ENCODE data around the gene KCNH2. TPM values are rescaled to one million over a fixed set of nuclear protein-coding genes. Genes with fewer than 3 reads are reported as not detected.

Gene KCNH2
- total RNA-seq, 1 donor from 2014 or later = 0.23 TPM

DNA sequence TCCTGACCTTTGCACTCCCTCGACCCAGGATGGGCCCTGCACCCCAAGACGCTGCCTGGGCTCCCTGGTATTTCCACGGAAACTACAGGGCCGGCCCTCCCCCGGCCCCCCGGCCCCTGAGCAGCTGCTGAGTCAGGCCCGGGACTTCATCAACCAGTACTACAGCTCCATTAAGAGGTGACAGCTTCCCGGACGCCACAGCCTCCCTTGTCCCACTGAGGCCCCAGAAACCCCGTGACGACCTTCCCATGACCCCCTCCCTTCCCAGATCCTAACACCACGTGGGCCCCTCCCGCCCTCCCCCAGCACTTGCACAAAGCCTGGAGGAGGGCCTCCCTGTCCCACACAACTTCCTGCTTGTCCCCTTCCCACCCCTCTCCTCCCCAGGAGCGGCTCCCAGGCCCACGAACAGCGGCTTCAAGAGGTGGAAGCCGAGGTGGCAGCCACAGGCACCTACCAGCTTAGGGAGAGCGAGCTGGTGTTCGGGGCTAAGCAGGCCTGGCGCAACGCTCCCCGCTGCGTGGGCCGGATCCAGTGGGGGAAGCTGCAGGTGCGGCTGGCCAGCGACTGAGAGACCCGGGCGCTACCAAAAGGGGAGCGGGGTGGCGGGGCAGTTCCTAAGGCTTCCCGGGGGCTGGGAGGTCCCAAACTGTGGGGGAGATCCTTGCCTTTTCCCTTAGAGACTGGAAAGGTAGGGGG, 18.4 kb upstream of the KCNH2 start:
- intact Hi-C loops (cut with micrococcal nuclease) = no loop called here

GRCh38 chr7:150994838-150995510, 16.9 kb upstream of the KCNH2 start:
- intact Hi-C loops (cut with micrococcal nuclease) = no loop called here

- intact Hi-C loops (cut with micrococcal nuclease) = no loop called here
Observed at GRCh38 chr7:150994141-150994837, 16.2 kb upstream of the KCNH2 start.

- intact Hi-C loops (cut with micrococcal nuclease) = loop anchor here (2.0 kb wide), 1 partner anchor 15 kb away; no protein-coding TSS in a partner anchor
Observed at GRCh38 chr7:150993511-150993910, 15.4 kb upstream of the KCNH2 start.

DNA sequence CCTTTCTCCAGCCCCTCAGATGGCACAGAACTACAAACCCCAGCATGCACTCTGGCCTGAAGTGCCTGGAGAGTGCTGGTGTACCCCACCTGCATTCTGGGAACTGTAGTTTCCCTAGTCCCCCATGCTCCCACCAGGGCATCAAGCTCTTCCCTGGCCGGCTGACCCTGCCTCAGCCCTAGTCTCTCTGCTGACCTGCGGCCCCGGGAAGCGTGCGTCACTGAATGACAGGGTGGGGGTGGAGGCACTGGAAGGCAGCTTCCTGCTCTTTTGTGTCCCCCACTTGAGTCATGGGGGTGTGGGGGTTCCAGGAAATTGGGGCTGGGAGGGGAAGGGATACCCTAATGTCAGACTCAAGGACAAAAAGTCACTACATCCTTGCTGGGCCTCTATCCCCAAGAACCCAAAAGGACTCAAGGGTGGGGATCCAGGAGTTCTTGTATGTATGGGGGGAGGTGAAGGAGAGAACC, 14.7 kb upstream of the KCNH2 start:
- intact Hi-C loops (cut with micrococcal nuclease) = loop anchor here (2.0 kb wide), 1 partner anchor 16 kb away; no protein-coding TSS in a partner anchor

DNA sequence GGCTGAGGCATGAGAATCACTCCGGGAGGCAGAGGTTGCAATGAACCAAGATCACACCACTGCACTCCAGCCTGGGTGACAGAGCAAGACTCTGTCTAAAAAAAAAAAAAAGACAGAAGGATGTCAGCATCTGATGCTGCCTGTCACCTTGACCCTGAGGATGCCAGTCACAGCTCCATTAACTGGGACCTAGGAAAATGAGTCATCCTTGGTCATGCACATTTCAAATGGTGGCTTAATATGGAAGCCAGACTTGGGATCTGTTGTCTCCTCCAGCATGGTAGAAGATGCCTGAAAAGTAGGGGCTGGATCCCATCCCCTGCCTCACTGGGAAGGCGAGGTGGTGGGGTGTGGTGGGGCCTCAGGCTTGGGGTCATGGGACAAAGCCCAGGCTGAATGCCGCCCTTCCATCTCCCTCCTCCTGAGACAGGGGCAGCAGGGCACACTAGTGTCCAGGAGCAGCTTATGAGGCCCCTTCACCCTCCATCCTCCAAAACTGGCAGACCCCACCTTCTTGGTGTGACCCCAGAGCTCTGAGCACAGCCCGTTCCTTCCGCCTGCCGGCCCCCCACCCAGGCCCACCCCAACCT, 14.0 kb upstream of the KCNH2 start:
- intact Hi-C loops (cut with micrococcal nuclease) = loop anchor here (2.0 kb wide), 1 partner anchor 17 kb away; no protein-coding TSS in a partner anchor

DNA sequence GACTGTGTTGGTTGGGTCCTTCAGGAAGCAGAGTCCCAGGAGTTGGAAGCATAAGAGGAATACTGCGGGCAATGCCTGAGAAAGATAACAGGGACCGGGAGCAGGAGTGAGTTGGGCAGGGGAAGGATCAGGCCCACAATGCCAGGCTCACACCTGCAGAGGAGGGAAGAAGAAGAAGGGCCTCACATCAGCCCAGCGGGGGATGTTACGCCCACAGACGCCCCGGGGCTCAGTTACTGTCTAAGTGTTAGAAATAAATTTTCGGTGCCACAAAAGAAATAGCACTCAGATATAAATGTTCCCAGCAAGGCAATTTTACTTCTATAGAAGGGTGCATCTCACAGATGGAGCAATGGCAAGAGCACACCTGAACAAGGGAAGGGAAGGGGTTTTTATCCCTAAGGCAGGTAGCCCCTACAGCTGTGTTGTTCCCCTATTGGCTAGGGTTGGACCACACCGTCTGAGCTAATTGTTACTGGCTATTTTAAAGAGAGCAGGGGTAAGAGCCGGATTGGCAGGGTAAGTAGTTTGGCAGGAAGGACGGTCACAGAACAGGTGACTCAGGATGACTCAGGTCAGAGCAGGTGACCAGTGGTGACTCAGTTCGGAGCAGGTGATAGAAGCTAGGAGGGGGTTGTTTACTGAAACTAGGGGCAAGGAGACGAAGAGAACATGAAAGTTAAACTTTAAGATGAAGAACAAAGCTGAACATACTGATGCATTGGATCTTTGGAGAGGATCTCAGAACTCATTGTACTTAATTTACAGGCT, 12.5 kb upstream of the KCNH2 start, which contains the start of gene NOS3:
Gene NOS3 (plus strand): TSS at position 602 of the 771 bp plus-strand sequence. CDS start 2,787 bp downstream, outside the sequence.
- intact Hi-C loops (cut with micrococcal nuclease) = no loop called here

- intact Hi-C loops (cut with micrococcal nuclease) = loop anchor here (10.0 kb wide), 1 partner anchor 215 kb away; no protein-coding TSS in a partner anchor
Observed at GRCh38 chr7:150989456-150989855, 11.3 kb upstream of the KCNH2 start.

DNA sequence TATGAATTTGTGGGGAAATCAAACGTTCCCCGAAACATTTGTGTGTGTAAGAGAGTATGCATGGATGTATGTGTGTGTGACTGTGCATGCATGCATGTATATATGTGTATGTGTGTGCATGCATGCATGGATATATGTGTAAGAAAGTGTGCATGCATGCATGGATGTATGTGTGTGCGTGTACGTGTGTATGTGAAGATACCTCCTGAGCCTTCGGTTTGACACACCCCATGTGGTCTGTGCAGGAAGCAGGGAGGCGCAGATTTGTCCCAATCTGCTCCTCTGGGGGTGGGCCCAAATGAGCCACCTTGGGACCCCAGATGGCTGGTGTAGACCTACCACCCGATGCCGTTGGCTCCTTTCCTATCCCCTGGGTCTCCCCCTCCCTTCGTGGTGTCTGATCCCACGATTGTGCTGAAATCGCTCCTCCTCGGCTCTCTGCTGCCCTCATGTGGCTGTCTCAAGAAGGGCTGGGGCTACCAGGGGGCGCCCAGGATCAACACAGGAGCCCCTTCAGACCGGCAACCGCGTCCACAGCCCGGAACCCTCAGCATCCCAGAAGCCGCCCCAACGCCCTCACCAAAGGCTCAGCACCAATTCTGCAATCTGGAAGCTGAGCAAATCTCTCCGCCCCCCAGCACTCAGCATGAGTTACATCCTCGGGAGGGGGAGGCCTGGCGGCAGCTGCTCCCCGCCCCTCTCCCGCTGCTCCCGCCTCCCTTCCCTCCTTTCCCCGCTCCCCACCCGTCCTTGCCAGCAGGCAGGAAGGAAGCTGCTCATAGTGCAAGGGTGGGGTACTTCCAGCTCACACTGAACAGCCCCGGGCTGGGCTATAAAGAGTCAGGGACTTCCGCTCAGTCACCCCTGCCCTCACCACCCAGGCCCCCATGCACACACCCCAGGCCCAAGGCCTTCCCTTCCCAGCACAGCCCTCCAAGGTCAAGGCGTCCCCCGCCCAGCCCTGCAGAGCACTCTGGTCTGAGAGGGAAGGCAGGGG, 10.4 kb upstream of the KCNH2 start:
- intact Hi-C loops (cut with micrococcal nuclease) = loop anchor here (1.0 to 10.0 kb wide), 3 partner anchors 25 to 214 kb away; no protein-coding TSS in a partner anchor

DNA sequence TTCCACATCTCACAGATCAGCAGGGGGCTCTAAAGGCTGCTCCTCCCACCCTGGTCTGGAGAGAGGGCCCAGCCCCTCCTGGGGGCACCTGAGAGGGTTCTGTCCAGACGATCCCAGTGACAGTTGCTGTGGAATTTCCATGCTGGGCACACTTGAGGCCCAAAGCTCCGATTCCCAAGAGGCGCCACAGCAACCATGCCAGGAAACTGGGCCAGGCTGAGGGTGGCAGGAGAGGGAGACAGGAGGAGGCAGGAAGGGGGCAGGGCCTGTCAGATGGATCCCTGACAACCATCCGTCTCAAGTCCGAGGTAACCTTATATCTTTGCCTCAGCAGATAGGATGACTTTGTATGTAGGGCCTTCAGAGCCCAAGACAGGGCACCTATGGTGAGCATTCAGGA, 8.4 kb upstream of the KCNH2 start:
- intact Hi-C loops (cut with micrococcal nuclease) = loop anchor here (10.0 kb wide), 1 partner anchor 212 kb away; no protein-coding TSS in a partner anchor

DNA sequence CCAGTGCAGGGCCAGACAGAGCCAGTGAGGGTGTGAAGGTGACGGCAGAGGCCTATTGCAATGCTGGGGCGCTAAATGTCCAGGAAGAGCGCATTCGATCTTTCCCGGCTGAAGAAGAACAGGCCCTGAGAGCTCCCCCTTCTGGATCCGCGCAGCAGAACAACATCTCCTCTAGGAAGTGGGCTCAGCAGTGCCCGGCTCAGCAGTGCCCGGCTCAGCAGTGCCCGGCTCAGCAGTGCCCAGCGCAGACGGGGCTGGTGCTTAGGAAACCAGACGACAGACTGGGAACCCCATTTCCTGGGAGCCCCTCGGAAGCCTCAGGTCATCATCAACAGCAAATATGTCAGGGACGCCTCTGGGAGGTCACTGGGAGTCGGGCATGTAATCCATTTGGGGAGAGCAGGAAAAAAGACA, 8.0 kb upstream of the KCNH2 start:
- intact Hi-C loops (cut with micrococcal nuclease) = loop anchor here (10.0 kb wide), 1 partner anchor 211 kb away; no protein-coding TSS in a partner anchor

DNA sequence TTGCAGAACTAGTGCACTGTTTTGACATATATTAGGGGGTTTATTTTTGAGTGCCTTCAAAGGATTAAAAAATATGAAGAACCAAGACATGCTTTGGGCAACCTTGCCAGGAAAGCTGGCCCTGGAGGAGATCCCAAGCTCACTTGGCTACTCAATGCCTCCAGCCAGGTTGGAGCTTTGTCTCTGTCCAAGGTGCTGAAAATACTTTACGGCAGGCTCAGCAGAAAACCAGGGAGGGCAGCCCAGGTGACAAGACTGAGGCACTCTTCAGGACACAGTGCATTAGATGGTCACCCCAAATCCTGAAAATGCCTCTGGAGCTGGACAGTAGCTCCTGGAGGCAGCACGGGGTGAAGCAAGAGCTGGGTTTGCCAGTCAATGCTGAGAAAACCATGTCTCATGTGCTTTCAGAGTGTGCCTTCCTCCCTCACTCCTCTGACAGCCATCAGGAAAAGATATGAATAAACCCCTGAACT, 5.8 kb upstream of the KCNH2 start:
- intact Hi-C loops (cut with micrococcal nuclease) = loop anchor here (10.0 kb wide), 1 partner anchor 209 kb away; no protein-coding TSS in a partner anchor

GRCh38 chr7:150982351-150982750, 4.2 kb upstream of the KCNH2 start:
- intact Hi-C loops (cut with micrococcal nuclease) = loop anchor here (10.0 kb wide), 1 partner anchor 208 kb away; no protein-coding TSS in a partner anchor

DNA sequence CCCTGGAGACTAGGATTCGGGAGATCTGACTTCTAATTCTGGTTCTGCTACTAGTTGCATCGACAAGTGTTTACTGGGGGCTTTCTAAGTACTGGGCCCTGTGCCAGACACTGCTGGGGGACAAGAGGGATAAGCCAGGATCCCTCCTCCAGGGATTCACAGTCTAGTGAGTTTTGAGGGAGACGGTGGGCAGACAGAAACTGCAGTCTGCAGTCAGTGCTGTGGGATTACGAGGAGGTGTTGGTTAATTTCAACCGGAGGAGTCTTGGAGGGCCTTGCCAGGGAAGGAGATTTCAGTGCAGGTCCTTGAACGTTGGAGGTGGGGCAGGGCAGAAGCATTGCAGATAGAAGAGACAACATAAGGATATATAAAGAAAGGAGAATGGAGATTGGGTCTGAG, 3.5 kb upstream of the KCNH2 start:
- intact Hi-C loops (cut with micrococcal nuclease) = loop anchor here (10.0 kb wide), 1 partner anchor 207 kb away; no protein-coding TSS in a partner anchor

DNA sequence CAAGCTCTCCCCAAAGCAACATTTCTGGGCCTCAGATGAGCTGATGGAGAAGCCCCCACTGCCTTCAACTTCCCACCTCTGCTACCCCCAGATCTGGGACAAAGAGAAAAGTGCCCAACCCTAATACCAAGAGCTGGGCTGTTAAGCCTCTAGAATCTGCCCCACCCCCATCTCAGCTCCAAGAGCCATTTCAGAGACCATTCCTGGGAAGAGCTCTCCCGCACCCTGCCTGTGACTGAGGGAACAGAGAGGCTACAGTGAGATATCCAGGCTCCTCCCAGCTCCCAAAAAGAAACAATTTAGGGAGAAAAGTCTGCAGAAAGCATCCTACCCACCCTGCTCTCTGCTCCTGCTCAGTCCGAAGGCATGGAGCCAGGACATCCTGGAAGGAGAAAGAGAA, 2.5 kb upstream of the KCNH2 start:
- intact Hi-C loops (cut with micrococcal nuclease) = loop anchor here (10.0 kb wide), 1 partner anchor 206 kb away; no protein-coding TSS in a partner anchor

- intact Hi-C loops (cut with micrococcal nuclease) = loop anchor here (5.0 to 10.0 kb wide), 3 partner anchors 32 to 205 kb away; partner anchors contain the start of genes AGAP3, FASTK and TMUB1
Observed at GRCh38 chr7:150979713-150980390, 1.7 kb upstream of the KCNH2 start.

- intact Hi-C loops (cut with micrococcal nuclease) = loop anchor here (5.0 to 10.0 kb wide), 2 partner anchors 35 to 107 kb away; partner anchors contain the start of genes AGAP3, FASTK and TMUB1
Observed at GRCh38 chr7:150977382-150978125, 567 bp downstream of the KCNH2 start.

Data from T-helper 2 cell treated with Interferon-gamma antibody and Interleukin-4, amounts not matched to agents 100 ng/mL and 5 ng/mL, for 36 hours (primary cell).